CD4-positive, alpha-beta T cell treated with Interleukin-6 at 100 ng/mL for 8 hours (primary cell): Measurements from ENCODE around the gene RGS19.
"Not testable (repeated sequence)": the region's sequence is repeated elsewhere in the genome, so short reads cannot be mapped to it uniquely, and the experiment has no call there.

Experiments used
- DNase-seq: peaks from one replicate; pipeline ENCODE4 v3.0.0-alpha.2; 2020; ENCODE audit warnings: mixed read lengths, low spot score

Gene RGS19

GRCh38 chr20:64095455-64095854 lies 16.1 kb upstream of the RGS19 start:
- DNase-seq, result no peak

GRCh38 chr20:64093013-64093503 lies 13.7 kb upstream of the RGS19 start:
- no peak for DNase-seq

GRCh38 chr20:64092258-64093012 lies 13.1 kb upstream of the RGS19 start:
- DNase-seq, result no peak

- no peak for DNase-seq
Observed at GRCh38 chr20:64091770-64092169, 12.5 kb upstream of the RGS19 start.

- no peak for DNase-seq
Observed at GRCh38 chr20:64091340-64091739, 12.0 kb upstream of the RGS19 start.

GRCh38 chr20:64090165-64090564 lies 10.8 kb upstream of the RGS19 start:
- no peak for DNase-seq

GRCh38 chr20:64088586-64088985 lies 9.3 kb upstream of the RGS19 start:
- DNase-seq, result not testable (repeated sequence)

GRCh38 chr20:64087226-64087825 lies 8.0 kb upstream of the RGS19 start:
- DNase-seq, result not testable (repeated sequence)

GRCh38 chr20:64086801-64087200 lies 7.5 kb upstream of the RGS19 start:
- no peak for DNase-seq

GRCh38 chr20:64084685-64085152 lies 5.4 kb upstream of the RGS19 start:
- DNase-seq, result no peak

- no peak for DNase-seq
Observed at GRCh38 chr20:64083804-64084684, 4.7 kb upstream of the RGS19 start, which contains the start of gene LKAAEAR1. Gene LKAAEAR1, minus strand, starts transcription at chr20:64084398. Its CDS starts 179 bp downstream, at chr20:64084219.

GRCh38 chr20:64083378-64083803 lies 4.1 kb upstream of the RGS19 start:
- peak; percentile 70 for DNase-seq

GRCh38 chr20:64082820-64083377 lies 3.6 kb upstream of the RGS19 start:
- DNase-seq, result no peak

- DNase-seq, result no peak
Observed at GRCh38 chr20:64082126-64082731, 2.9 kb upstream of the RGS19 start.

- no peak for DNase-seq
Observed at GRCh38 chr20:64081624-64081964, 2.3 kb upstream of the RGS19 start.

GRCh38 chr20:64080813-64081623 lies 1.7 kb upstream of the RGS19 start:
- DNase-seq, result no peak

GRCh38 chr20:64080013-64080812 lies 895 bp upstream of the RGS19 start, which contains the start of gene OPRL1:
Gene OPRL1, plus strand, starts transcription at chr20:64080082. Its CDS starts 12,639 bp downstream, at chr20:64092721.
- no peak for DNase-seq

- no peak for DNase-seq
Observed at GRCh38 chr20:64078934-64079272, 415 bp downstream of the RGS19 start.

GRCh38 chr20:64077876-64078551 lies 1.3 kb downstream of the RGS19 start:
- peak; percentile 75 for DNase-seq
